ENCODE results near the gene OSBP2. TPM values are rescaled to one million over a fixed set of nuclear protein-coding genes. Genes with fewer than 3 reads are reported as not detected.
"Not testable (repeated sequence)": the region's sequence is repeated elsewhere in the genome, so short reads cannot be mapped to it uniquely, and the experiment has no call there.

Gene OSBP2
- total RNA-seq, 1 experiment from 2014 or later: 7.1 TPM

DNA sequence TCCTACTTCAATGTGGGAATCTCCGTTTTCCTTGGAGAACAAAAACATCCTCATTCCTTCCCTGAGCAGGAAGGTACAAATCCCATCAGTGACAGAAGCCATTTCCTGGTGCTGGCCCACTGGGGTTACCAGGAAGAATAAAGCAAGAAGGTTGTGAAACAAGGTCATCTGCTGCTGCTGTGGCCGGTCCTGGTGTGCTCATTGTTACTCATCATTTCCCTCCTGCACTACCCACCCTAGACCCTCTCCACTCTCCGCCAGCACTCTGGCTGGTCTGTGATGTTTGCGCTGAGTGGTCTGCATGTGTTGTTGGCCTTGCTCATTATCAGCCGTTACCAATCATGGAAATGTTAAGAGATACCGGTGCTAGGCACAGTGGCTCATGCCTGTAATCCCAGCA lies 37.0 kb downstream of the OSBP2 start:
- POLR2A ChIA-PET (ENCODE audit: unreplicated experiment): no interaction called here
- intact Hi-C loops (cut with micrococcal nuclease; ENCODE audit: unreplicated experiment): no loop called here
- no peaks in the 10 kb centered on the region for H3K9me2 ChIP-seq (ENCODE audit: insufficient read depth)
- H3K4me3 ChIP-seq: no peak overlapping the region
- no peaks in the 10 kb centered on the region for H3K4me1 ChIP-seq (replicated peaks; ENCODE audit: insufficient read depth)
- H3K4me2 ChIP-seq: no peak overlapping the region
- no peak for DNase-seq
- H3K9me3 ChIP-seq (ENCODE audit: insufficient read depth, low read depth): no peaks in the 10 kb centered on the region
- TF ChIP-seq, protein P1, sequence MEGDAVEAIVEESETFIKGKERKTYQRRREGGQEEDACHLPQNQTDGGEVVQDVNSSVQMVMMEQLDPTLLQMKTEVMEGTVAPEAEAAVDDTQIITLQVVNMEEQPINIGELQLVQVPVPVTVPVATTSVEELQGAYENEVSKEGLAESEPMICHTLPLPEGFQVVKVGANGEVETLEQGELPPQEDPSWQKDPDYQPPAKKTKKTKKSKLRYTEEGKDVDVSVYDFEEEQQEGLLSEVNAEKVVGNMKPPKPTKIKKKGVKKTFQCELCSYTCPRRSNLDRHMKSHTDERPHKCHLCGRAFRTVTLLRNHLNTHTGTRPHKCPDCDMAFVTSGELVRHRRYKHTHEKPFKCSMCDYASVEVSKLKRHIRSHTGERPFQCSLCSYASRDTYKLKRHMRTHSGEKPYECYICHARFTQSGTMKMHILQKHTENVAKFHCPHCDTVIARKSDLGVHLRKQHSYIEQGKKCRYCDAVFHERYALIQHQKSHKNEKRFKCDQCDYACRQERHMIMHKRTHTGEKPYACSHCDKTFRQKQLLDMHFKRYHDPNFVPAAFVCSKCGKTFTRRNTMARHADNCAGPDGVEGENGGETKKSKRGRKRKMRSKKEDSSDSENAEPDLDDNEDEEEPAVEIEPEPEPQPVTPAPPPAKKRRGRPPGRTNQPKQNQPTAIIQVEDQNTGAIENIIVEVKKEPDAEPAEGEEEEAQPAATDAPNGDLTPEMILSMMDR (conservative IDR thresholded peaks at IDR 0.05): no peak
- TF ChIP-seq EZH2 (IDR thresholded peaks at IDR 0.05; ENCODE audit: low read depth): no peak
- H3K27me3 ChIP-seq (ENCODE audit: insufficient read depth, low read depth): no peaks in the 10 kb centered on the region
- H3K27ac ChIP-seq: no peak overlapping the region
- no TSS peak for BruUV-seq (replicated peaks)
- no peaks in the 10 kb centered on the region for H3K79me2 ChIP-seq (ENCODE audit: low read depth)
- H2AFZ ChIP-seq: no peak overlapping the region
- CTCF ChIA-PET: no interaction called here
- H4K20me1 ChIP-seq (ENCODE audit: insufficient read depth): no peaks in the 10 kb centered on the region
- H3K36me3 ChIP-seq (ENCODE audit: low read depth): no peaks in the 10 kb centered on the region
- no peaks in the 10 kb centered on the region for H3F3A ChIP-seq (ENCODE audit: insufficient read depth, low read depth)

DNA sequence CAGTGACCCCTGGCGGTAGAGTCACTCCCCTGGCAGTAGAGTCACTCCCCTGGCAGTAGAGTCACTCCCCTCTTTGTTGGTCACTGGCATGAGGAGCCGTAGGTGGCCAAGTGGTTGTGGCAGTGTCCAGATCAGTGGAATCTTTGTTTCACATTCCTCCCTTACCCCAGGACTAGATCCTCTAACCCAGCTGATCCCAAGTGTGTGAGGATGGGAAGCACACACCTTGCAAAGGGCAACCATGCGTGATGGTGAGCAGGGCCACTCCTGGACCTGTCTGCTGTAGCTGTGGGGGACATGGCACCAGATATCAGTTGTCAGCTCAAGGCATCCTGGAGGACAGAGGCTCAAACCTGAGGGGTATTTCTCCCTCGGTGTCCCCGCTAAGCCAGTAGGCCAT lies 37.8 kb downstream of the OSBP2 start:
- Histone ChIP-seq H3K36me3 (ENCODE audit: low read depth) (no peaks in the 10 kb centered on the region), H3K9me3 (ENCODE audit: insufficient read depth, low read depth) (no peaks in the 10 kb centered on the region), H3K4me1 (replicated peaks; ENCODE audit: insufficient read depth) (no peaks in the 10 kb centered on the region), H3K4me2 (no peak overlapping the region), H3K4me3 (no peak overlapping the region), H3F3A (ENCODE audit: insufficient read depth, low read depth) (no peaks in the 10 kb centered on the region), H3K79me2 (ENCODE audit: low read depth) (no peaks in the 10 kb centered on the region), H3K27ac (no peak overlapping the region), H3K9me2 (ENCODE audit: insufficient read depth) (no peaks in the 10 kb centered on the region), H2AFZ (no peak overlapping the region), H3K27me3 (ENCODE audit: insufficient read depth, low read depth) (no peaks in the 10 kb centered on the region), H4K20me1 (ENCODE audit: insufficient read depth) (no peaks in the 10 kb centered on the region)
- ChIA-PET POLR2A (ENCODE audit: unreplicated experiment) (no interaction called here), CTCF (interaction anchor here (0.5 kb wide), 1 partner anchor 97 kb away, joined by 19 read pairs; no protein-coding TSS in a partner anchor)
- intact Hi-C loops (cut with micrococcal nuclease; ENCODE audit: unreplicated experiment): no loop called here
- no peak for DNase-seq
- TF ChIP-seq, protein P1 (conservative IDR thresholded peaks at IDR 0.05): no peak
- no peak for TF ChIP-seq EZH2 (IDR thresholded peaks at IDR 0.05; ENCODE audit: low read depth)
- no TSS peak for BruUV-seq (replicated peaks)

DNA sequence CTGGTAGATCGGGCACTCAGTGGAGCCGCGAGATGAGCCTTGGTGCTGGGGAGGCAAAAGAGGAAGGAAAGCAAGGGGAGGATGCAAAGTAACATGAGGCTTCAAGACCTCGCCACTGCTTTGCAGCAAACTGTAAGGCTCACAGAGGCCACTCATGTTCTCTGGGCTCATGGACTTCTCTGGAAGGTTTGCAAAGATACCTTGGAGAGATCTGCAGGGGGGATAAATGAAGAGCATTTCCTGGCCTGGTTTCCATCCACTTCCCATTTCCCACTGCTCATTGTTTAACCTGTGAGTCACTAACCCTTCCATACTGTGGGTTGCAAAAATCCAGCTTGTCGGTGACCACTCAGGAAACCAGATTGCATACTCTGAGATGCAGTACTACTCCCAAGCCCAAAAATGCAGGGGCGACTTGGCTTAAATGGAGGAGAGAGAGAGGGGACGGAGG lies 38.5 kb downstream of the OSBP2 start:
- H3K27me3 ChIP-seq (ENCODE audit: insufficient read depth, low read depth): no peaks in the 10 kb centered on the region
- H3K4me3 ChIP-seq: no peak overlapping the region
- intact Hi-C loops (cut with micrococcal nuclease; ENCODE audit: unreplicated experiment): no loop called here
- no peak overlapping the region for H2AFZ ChIP-seq
- no peak overlapping the region for H3K4me2 ChIP-seq
- no peaks in the 10 kb centered on the region for H3K9me2 ChIP-seq (ENCODE audit: insufficient read depth)
- no peak overlapping the region for H3K27ac ChIP-seq
- no peaks in the 10 kb centered on the region for H3K79me2 ChIP-seq (ENCODE audit: low read depth)
- no peaks in the 10 kb centered on the region for H3K9me3 ChIP-seq (ENCODE audit: insufficient read depth, low read depth)
- no peaks in the 10 kb centered on the region for H3K4me1 ChIP-seq (replicated peaks; ENCODE audit: insufficient read depth)
- TF ChIP-seq, protein P1 (conservative IDR thresholded peaks at IDR 0.05): no peak
- no peak for TF ChIP-seq EZH2 (IDR thresholded peaks at IDR 0.05; ENCODE audit: low read depth)
- ChIA-PET CTCF (no interaction called here), POLR2A (ENCODE audit: unreplicated experiment) (no interaction called here)
- no peaks in the 10 kb centered on the region for H3K36me3 ChIP-seq (ENCODE audit: low read depth)
- H3F3A ChIP-seq (ENCODE audit: insufficient read depth, low read depth): no peaks in the 10 kb centered on the region
- no peaks in the 10 kb centered on the region for H4K20me1 ChIP-seq (ENCODE audit: insufficient read depth)
- BruUV-seq (replicated peaks): no TSS peak
- DNase-seq: no peak

DNA sequence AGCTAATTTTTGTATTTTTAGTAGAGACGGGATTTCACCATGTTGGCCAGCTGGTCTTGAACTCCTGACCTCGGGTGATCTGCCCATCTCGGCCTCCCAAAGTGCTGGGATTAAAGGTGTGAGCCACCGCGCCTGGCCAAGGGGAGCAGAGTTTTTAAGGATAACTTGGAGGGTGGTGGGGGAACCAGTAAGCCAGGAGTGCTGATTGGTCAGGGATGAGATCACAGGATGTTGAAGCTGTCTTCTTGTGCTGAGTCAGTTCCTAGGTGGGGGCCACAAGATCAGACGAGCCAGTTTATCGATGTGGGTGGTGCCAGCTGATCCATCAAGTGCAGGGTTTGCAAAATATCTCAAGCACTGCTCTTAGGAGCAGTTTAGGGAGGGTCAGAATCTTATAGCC lies 45.3 kb downstream of the OSBP2 start:
- H3K9me2 ChIP-seq (ENCODE audit: insufficient read depth); H2AFZ ChIP-seq; H3K79me2 ChIP-seq (ENCODE audit: low read depth); H3K4me2 ChIP-seq; BruUV-seq (replicated peaks); intact Hi-C loops (cut with micrococcal nuclease; ENCODE audit: unreplicated experiment); H3K4me3 ChIP-seq; DNase-seq; POLR2A ChIA-PET (ENCODE audit: unreplicated experiment); H3K27ac ChIP-seq; H3K36me3 ChIP-seq (ENCODE audit: low read depth); H3K27me3 ChIP-seq (ENCODE audit: insufficient read depth, low read depth); H4K20me1 ChIP-seq (ENCODE audit: insufficient read depth); H3K4me1 ChIP-seq (replicated peaks; ENCODE audit: insufficient read depth); H3K9me3 ChIP-seq (ENCODE audit: insufficient read depth, low read depth); H3F3A ChIP-seq (ENCODE audit: insufficient read depth, low read depth): not testable (repeated sequence)
- CTCF ChIA-PET: interaction anchor here (0.7 kb wide), 1 partner anchor 476 kb away, joined by 9 read pairs; no protein-coding TSS in a partner anchor

DNA sequence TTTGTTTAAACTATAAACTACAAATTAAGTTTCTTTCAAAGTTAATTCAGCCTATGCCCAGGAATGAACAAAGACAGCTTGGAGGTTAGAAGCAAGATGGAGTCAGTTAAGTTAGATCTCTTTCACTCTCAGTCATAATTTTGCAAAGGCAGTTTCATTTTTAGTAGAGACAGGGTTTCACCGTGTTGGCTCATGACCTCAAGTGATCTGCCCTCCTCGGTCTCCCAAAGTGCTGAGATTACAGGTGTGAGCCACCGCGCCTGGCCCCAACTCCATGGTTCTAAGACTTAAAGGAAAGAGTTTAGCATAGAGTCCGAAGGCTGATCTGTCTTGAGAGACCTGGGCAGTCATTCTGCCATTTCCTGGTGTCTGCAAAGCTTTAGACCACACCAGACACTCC lies 45.8 kb downstream of the OSBP2 start:
- H3K27ac ChIP-seq; H2AFZ ChIP-seq; POLR2A ChIA-PET (ENCODE audit: unreplicated experiment); intact Hi-C loops (cut with micrococcal nuclease; ENCODE audit: unreplicated experiment); DNase-seq; CTCF ChIA-PET; H3K4me3 ChIP-seq; H4K20me1 ChIP-seq (ENCODE audit: insufficient read depth); H3K36me3 ChIP-seq (ENCODE audit: low read depth); H3K79me2 ChIP-seq (ENCODE audit: low read depth); H3K4me1 ChIP-seq (replicated peaks; ENCODE audit: insufficient read depth); H3K9me3 ChIP-seq (ENCODE audit: insufficient read depth, low read depth); H3K9me2 ChIP-seq (ENCODE audit: insufficient read depth); H3K4me2 ChIP-seq; H3K27me3 ChIP-seq (ENCODE audit: insufficient read depth, low read depth); H3F3A ChIP-seq (ENCODE audit: insufficient read depth, low read depth); BruUV-seq (replicated peaks): not testable (repeated sequence)

Data from PC-9 (cell line).